GM23338 (cell line): ENCODE data around the gene EXOC1L. TPM values are rescaled to one million over a fixed set of nuclear protein-coding genes. Genes with fewer than 3 reads are reported as not detected.

Experiments used
- ATAC-seq: fragments of 200-7000 bp; cut with Tn5 transposase; 3 replicates; pipeline ENCODE4 v1.9.1; 2020
- DNase-seq: peaks from one replicate; pipeline ENCODE4 v3.0.0-alpha.2; 2015; ENCODE audit warnings: low spot score
- H2AFZ ChIP-seq: fragments of 200-600 bp; sonication (generic); 2 replicates; pipeline ENCODE4 v1.8.0; 2016; ENCODE audit warnings: antibody characterized with exemption, mild to moderate bottlenecking, moderate library complexity
- H3F3A ChIP-seq: fragments of 200-600 bp; sonication (generic); replicated peaks from 2 replicates; pipeline ENCODE4 v1.8.0; 2017; ENCODE audit warnings: antibody characterized with exemption, mixed run types, low read depth
- H3K27ac ChIP-seq: fragments of 200-600 bp; sonication (generic); 2 replicates; pipeline ENCODE4 v1.6.1; 2016; ENCODE audit warnings: low read depth
- H3K27me3 ChIP-seq: fragments of 200-600 bp; sonication (generic); 2 replicates; pipeline ENCODE4 v1.8.0; 2016; ENCODE audit warnings: mild to moderate bottlenecking, mixed run types, moderate library complexity; ENCODE audit not compliant: insufficient read depth
- H3K36me3 ChIP-seq: fragments of 200-600 bp; sonication (generic); 2 replicates; pipeline ENCODE4 v1.8.0; 2016; ENCODE audit warnings: mild to moderate bottlenecking; ENCODE audit not compliant: insufficient read depth
- H3K4me1 ChIP-seq: fragments of 200-600 bp; sonication (generic); 2 replicates; pipeline ENCODE4 v1.8.0; 2016; ENCODE audit warnings: mild to moderate bottlenecking, moderate library complexity; ENCODE audit not compliant: insufficient read depth
- H3K4me2 ChIP-seq: fragments of 200-600 bp; sonication (generic); 2 replicates; pipeline ENCODE4 v1.7.1; 2017; ENCODE audit warnings: mixed run types
- H3K4me3 ChIP-seq: fragments of 200-600 bp; sonication (generic); 2 replicates; pipeline ENCODE4 v1.6.1; 2016; ENCODE audit warnings: mixed run types
- H3K79me2 ChIP-seq: fragments of 200-600 bp; sonication (generic); replicated peaks from 2 replicates; pipeline ENCODE4 v1.8.0; 2017; ENCODE audit warnings: mild to moderate bottlenecking; ENCODE audit not compliant: insufficient read depth
- H3K9me2 ChIP-seq: fragments of 200-600 bp; sonication (generic); 2 replicates; pipeline ENCODE4 v1.8.0; 2017; ENCODE audit not compliant: insufficient read depth
- H4K20me1 ChIP-seq: fragments of 200-600 bp; sonication (generic); replicated peaks from 2 replicates; pipeline ENCODE4 v1.8.0; 2017; ENCODE audit warnings: mild to moderate bottlenecking; ENCODE audit not compliant: insufficient read depth
- H3K27ac Mint-ChIP-seq: 2 replicates; pipeline ENCODE4 v1.8.0; 2020; ENCODE audit warnings: inconsistent platforms, mild to moderate bottlenecking, moderate library complexity, mixed read lengths
- H3K27me3 Mint-ChIP-seq: 3 replicates; pipeline ENCODE4 v1.8.0; 2022; ENCODE audit warnings: low read depth, mild to moderate bottlenecking, moderate library complexity, mixed read lengths, inconsistent platforms; ENCODE audit not compliant: insufficient read depth, poor library complexity
- H3K36me3 Mint-ChIP-seq: 3 replicates; pipeline ENCODE4 v1.8.0; 2021; ENCODE audit warnings: low read depth, mild to moderate bottlenecking, inconsistent platforms, moderate library complexity, mixed read lengths
- H3K4me1 Mint-ChIP-seq: 3 replicates; pipeline ENCODE4 v1.8.0; 2020; ENCODE audit warnings: mild to moderate bottlenecking, inconsistent platforms, mixed read lengths
- H3K4me3 Mint-ChIP-seq: 3 replicates; pipeline ENCODE4 v1.8.0; 2021; ENCODE audit warnings: moderate library complexity, mild to moderate bottlenecking, inconsistent platforms, mixed read lengths
- H3K9me3 Mint-ChIP-seq: 3 replicates; pipeline ENCODE4 v1.8.0; 2020; ENCODE audit warnings: moderate library complexity, mild to moderate bottlenecking, inconsistent platforms, mixed read lengths
- CREB1 ChIP-seq: fragments of 250-450 bp; sonication (Bioruptor Pico); IDR thresholded peaks from 2 replicates; pipeline ENCODE4 v1.5.0; 2020; ENCODE audit warnings: low read depth, mild to moderate bottlenecking, moderate library complexity
- CTCF ChIP-seq, 2 experiments: fragments of 200-600 bp in 1 of 2; sonication (generic) in 1 of 2; conservative IDR thresholded peaks; 2 replicates each; pipeline versions ENCODE4 v1.5.1 to v1.6.1; 2016 to 2017; ENCODE audit warnings: antibody characterized with exemption in 2 of 2, low read depth in 2 of 2, mild to moderate bottlenecking in 2 of 2, moderate library complexity in 1 of 2
- ETS1 ChIP-seq: IDR thresholded peaks from 2 replicates; pipeline ENCODE4 v1.6.1; 2016; ENCODE audit warnings: antibody characterized with exemption
- EZH2 ChIP-seq: fragments of 200-600 bp; sonication (generic); IDR thresholded peaks from one replicate; pipeline ENCODE4 v1.8.0; 2017; ENCODE audit warnings: antibody characterized with exemption, mild to moderate bottlenecking, low read depth; ENCODE audit not compliant: unreplicated experiment
- EZH2phosphoT487 ChIP-seq: fragments of 200-600 bp; sonication (generic); IDR thresholded peaks from one replicate; pipeline ENCODE4 v1.8.1; 2018; ENCODE audit warnings: antibody characterized with exemption; ENCODE audit not compliant: unreplicated experiment
- JUNB ChIP-seq: IDR thresholded peaks from one replicate; pipeline ENCODE4 v1.6.1; 2016; ENCODE audit warnings: antibody characterized with exemption; ENCODE audit not compliant: unreplicated experiment
- NANOG ChIP-seq: IDR thresholded peaks from 2 replicates; pipeline ENCODE4 v1.6.1; 2016; ENCODE audit warnings: antibody characterized with exemption, borderline replicate concordance
- ZNF114 ChIP-seq: fragments of 250-450 bp; sonication (Bioruptor Pico); IDR thresholded peaks from 2 replicates; pipeline ENCODE4 v1.5.0; 2020; ENCODE audit warnings: mild to moderate bottlenecking, moderate library complexity
- ZNF462 ChIP-seq: fragments of 250-450 bp; sonication (Bioruptor Pico); IDR thresholded peaks from 2 replicates; pipeline ENCODE4 v1.5.0; 2020; ENCODE audit warnings: mild to moderate bottlenecking, moderate library complexity
- polyA plus RNA-seq: library from polyadenylated mRNA; unstranded; fragments of >200 nt; fragmentation: Nextera tagmentation; extraction: Ambion mirVana; gene quantifications from 2 replicates; pipeline ENCODE4 v1.2.1, GENCODE V29; 2016
- total RNA-seq: library from RNA; depleted of rRNA; stranded (reverse); fragments of >200 nt; shearing (Covaris generic); gene quantifications from 2 replicates; pipeline ENCODE4 v1.2.3, GENCODE V29; 2014

Gene EXOC1L
- total and polyA plus RNA-seq, 2 experiments from 2014 or later: not detected

GRCh38 chr4:55822329-55822728 is 2.7 kb downstream of the EXOC1L start (continued):
- TF ChIP-seq CTCF (conservative IDR thresholded peaks at IDR 0.05; ENCODE audit: low read depth in 2 of 2) (no peak), JUNB (no peak)

- no peaks in the 10 kb centered on the region for H4K20me1 ChIP-seq
- H3K4me2 ChIP-seq: no peak overlapping the region
- H3K4me3 Mint-ChIP-seq: no peak overlapping the region
- no peak overlapping the region for H3K27ac Mint-ChIP-seq
- H3K36me3 Mint-ChIP-seq: no peaks in the 10 kb centered on the region
- H3K9me3 Mint-ChIP-seq: no peaks in the 10 kb centered on the region
- H3K79me2 ChIP-seq: no peaks in the 10 kb centered on the region
- no peak for TF ChIP-seq CREB1
- no peak for TF ChIP-seq NANOG
- no peak for TF ChIP-seq ETS1
- TF ChIP-seq ZNF114 (CRISPR knock-in tag): no peak
- no peak for TF ChIP-seq EZH2
- no peak for TF ChIP-seq ZNF462 (CRISPR knock-in tag)
- no peak for TF ChIP-seq EZH2phosphoT487
- no peak overlapping the region for H3K4me3 ChIP-seq
- H3K4me1 ChIP-seq: no peaks in the 10 kb centered on the region
- H3K9me2 ChIP-seq: 0 out of 2 replicates have a peak, but pooled peaks cover 5% of the 10 kb centered on the region
- ATAC-seq: no peak
- H3K27ac ChIP-seq: no peak overlapping the region
- H3K27me3 ChIP-seq: no peaks in the 10 kb centered on the region
- H3K4me1 Mint-ChIP-seq: peaks cover 1% of the 10 kb centered on the region; the same call in 1 of the 3 replicates
- H3F3A ChIP-seq: no peaks in the 10 kb centered on the region
- no peak for DNase-seq
- no peaks in the 10 kb centered on the region for H3K36me3 ChIP-seq
- no peak overlapping the region for H2AFZ ChIP-seq
- H3K27me3 Mint-ChIP-seq: peaks cover 2% of the 10 kb centered on the region
Measured at GRCh38 chr4:55824865-55825264, 5.3 kb downstream of the EXOC1L start.
